ENCODE measurements around the gene OGG1.

- TF ChIP-seq CTCF (IDR thresholded peaks at IDR 0.05) (no peak), POLR2A (IDR thresholded peaks at IDR 0.05) (no peak)
These were observed 27.3 kb downstream of the OGG1 start for GRCh38 chr3:9776896-9777693.

Data from right lobe of liver (tissue), 4 donors.